Liver (tissue), 9 donors: ENCODE results near the gene FRRS1. TPM values are rescaled to one million over a fixed set of nuclear protein-coding genes. Genes with fewer than 3 reads are reported as not detected.
A peak's percentile ranks its signal among the peaks of the same experiment; 100 is the strongest.

Experiments used
- DNase-seq: peaks from one replicate; pipeline ENCODE4 v3.0.0-alpha.2; 2017; ENCODE audit warnings: low spot score
- H3K27ac ChIP-seq, 2 donors: one replicate each; pipeline ENCODE4 v1.7.0; 2013; ENCODE audit warnings: inconsistent platforms in 2 of 2, low read length in 2 of 2, control low read depth in 1 of 2, low read depth in 1 of 2, mild to moderate bottlenecking in 1 of 2
- H3K27me3 ChIP-seq, 4 donors: one replicate each; pipeline versions ENCODE4 v1.6.1 to v1.7.0; 2013; ENCODE audit warnings: low read length in 3 of 4, inconsistent platforms in 1 of 4, mild to moderate bottlenecking in 1 of 4, moderate library complexity in 1 of 4; ENCODE audit not compliant: control insufficient read depth in 4 of 4, insufficient read depth in 4 of 4
- H3K36me3 ChIP-seq, 4 donors: one replicate each; pipeline versions ENCODE4 v1.6.1 to v1.7.0; 2013; ENCODE audit warnings: low read length in 3 of 4, mild to moderate bottlenecking in 3 of 4, low read depth in 1 of 4, moderate library complexity in 1 of 4; ENCODE audit not compliant: control insufficient read depth in 4 of 4, insufficient read depth in 3 of 4
- H3K4me1 ChIP-seq, 4 donors: one replicate each; pipeline versions ENCODE4 v1.6.1 to v1.7.0; 2013; ENCODE audit warnings: low read length in 3 of 4, mild to moderate bottlenecking in 3 of 4, moderate library complexity in 1 of 4; ENCODE audit not compliant: control insufficient read depth in 4 of 4, insufficient read depth in 4 of 4
- H3K4me3 ChIP-seq, 3 donors: one replicate each; pipeline versions ENCODE4 v1.6.1 to v1.7.0; 2013; ENCODE audit warnings: low read length in 3 of 3, control low read depth in 1 of 3, low read depth in 1 of 3, mild to moderate bottlenecking in 1 of 3
- H3K9ac ChIP-seq, 2 donors: one replicate each; pipeline ENCODE4 v1.7.0; 2013; ENCODE audit warnings: low read length in 2 of 2, mild to moderate bottlenecking in 2 of 2, moderate library complexity in 2 of 2, control low read depth in 1 of 2, low read depth in 1 of 2
- H3K9me3 ChIP-seq, 4 donors: one replicate each; pipeline versions ENCODE4 v1.6.1 to v1.7.0; 2013; ENCODE audit warnings: low read length in 3 of 4; ENCODE audit not compliant: control insufficient read depth in 4 of 4
- ATF3 ChIP-seq: IDR thresholded peaks from 2 replicates; pipeline ENCODE4 v1.6.1; 2016; ENCODE audit warnings: antibody characterized with exemption
- EGR1 ChIP-seq, 2 donors: IDR thresholded peaks; 2 replicates each; pipeline ENCODE4 v1.6.1; 2016 to 2018; ENCODE audit warnings: antibody characterized with exemption in 2 of 2, low read depth in 2 of 2
- FOXA1 ChIP-seq: IDR thresholded peaks from 2 replicates; pipeline ENCODE4 v1.6.1; 2016; ENCODE audit warnings: antibody characterized with exemption
- FOXA2 ChIP-seq: IDR thresholded peaks from 2 replicates; pipeline ENCODE4 v1.6.1; 2016; ENCODE audit warnings: antibody characterized with exemption
- GABPA ChIP-seq, 2 donors: IDR thresholded peaks in 1 of 2; conservative IDR thresholded peaks in 1 of 2; 2 replicates each; pipeline ENCODE4 v1.6.1; 2016; ENCODE audit warnings: antibody characterized with exemption in 2 of 2, mild to moderate bottlenecking in 1 of 2, moderate library complexity in 1 of 2
- HNF4A ChIP-seq, 2 donors: conservative IDR thresholded peaks; 2 replicates each; pipeline ENCODE4 v1.6.1; 2016; ENCODE audit warnings: antibody characterized with exemption in 2 of 2, mild to moderate bottlenecking in 2 of 2
- HNF4G ChIP-seq: IDR thresholded peaks from 2 replicates; pipeline ENCODE4 v1.6.1; 2016; ENCODE audit warnings: antibody characterized with exemption
- JUND ChIP-seq, 2 donors: IDR thresholded peaks; 2 replicates each; pipeline ENCODE4 v1.6.1; 2016; ENCODE audit warnings: antibody characterized with exemption in 2 of 2
- NR2F2 ChIP-seq: IDR thresholded peaks from 2 replicates; pipeline ENCODE4 v1.6.1; 2016; ENCODE audit warnings: antibody characterized with exemption
- RAD21 ChIP-seq, 2 donors: IDR thresholded peaks; 2 replicates each; pipeline ENCODE4 v1.6.1; 2016; ENCODE audit warnings: antibody characterized with exemption in 2 of 2, mild to moderate bottlenecking in 2 of 2
- REST ChIP-seq: IDR thresholded peaks from 2 replicates; pipeline ENCODE4 v1.6.1; 2016; ENCODE audit warnings: antibody characterized with exemption, mild to moderate bottlenecking
- RXRA ChIP-seq, 2 donors: IDR thresholded peaks; 2 replicates each; pipeline ENCODE4 v1.6.1; 2017 to 2018; ENCODE audit warnings: antibody characterized with exemption in 2 of 2, mild to moderate bottlenecking in 1 of 2
- SP1 ChIP-seq: IDR thresholded peaks from 2 replicates; pipeline ENCODE4 v1.6.1; 2018; ENCODE audit warnings: antibody characterized with exemption, mild to moderate bottlenecking
- TAF1 ChIP-seq: conservative IDR thresholded peaks from 2 replicates; pipeline ENCODE4 v1.6.1; 2016; ENCODE audit warnings: antibody characterized with exemption, mild to moderate bottlenecking
- YY1 ChIP-seq: IDR thresholded peaks from 2 replicates; pipeline ENCODE4 v1.6.1; 2016; ENCODE audit warnings: antibody characterized with exemption, mild to moderate bottlenecking
- WGBS: extraction: QIAGEN DNeasy Blood & Tissue Kit; methylation state at CpG from one replicate; pipeline ENCODE4 v1.1.7; 2013; 5-methylcytosine and 5-hydroxymethylcytosine counted together
- polyA plus RNA-seq, 2 donors: library from polyadenylated mRNA; stranded (reverse) in 1 of 2; unstranded in 1 of 2; fragments of 200-250 nt in 1 of 2; fragments of >200 nt in 1 of 2; fragmentation: Nextera tagmentation in 1 of 2; extraction: Ambion mirVana in 1 of 2; gene quantifications; one replicate each; pipeline versions ENCODE4 v1.2.1 to v1.2.3, GENCODE V29; 2013 to 2015
- total RNA-seq, 2 donors: library from RNA; depleted of rRNA; stranded (reverse); fragments of >200 nt; gene quantifications; one replicate each; pipeline ENCODE4 v1.2.3, GENCODE V29; 2014
- TF ChIP-seq, protein P1 (sequence below): IDR thresholded peaks from 2 replicates; pipeline ENCODE4 v1.6.1; 2016; ENCODE audit warnings: antibody characterized with exemption
- TF ChIP-seq, protein P2 (sequence below): IDR thresholded peaks from 2 replicates; pipeline ENCODE4 v1.6.1; 2016; ENCODE audit warnings: antibody characterized with exemption
- TF ChIP-seq, protein P3 (sequence below): fragments of 150-350 bp; IDR thresholded peaks from 2 replicates; pipeline ENCODE4 v1.5.1; 2017; ENCODE audit warnings: improper control_type of control experiment, low read depth, low read length; ENCODE audit not compliant: missing input control
- donor health status: healthy.
- donor health status: healthy.
- donor health status: healthy.
- donor health status: healthy.
- donor health status: healthy.

Gene FRRS1
- total and polyA plus RNA-seq, 4 donors: 2.7 to 87.4 (median 30.4) TPM

DNA sequence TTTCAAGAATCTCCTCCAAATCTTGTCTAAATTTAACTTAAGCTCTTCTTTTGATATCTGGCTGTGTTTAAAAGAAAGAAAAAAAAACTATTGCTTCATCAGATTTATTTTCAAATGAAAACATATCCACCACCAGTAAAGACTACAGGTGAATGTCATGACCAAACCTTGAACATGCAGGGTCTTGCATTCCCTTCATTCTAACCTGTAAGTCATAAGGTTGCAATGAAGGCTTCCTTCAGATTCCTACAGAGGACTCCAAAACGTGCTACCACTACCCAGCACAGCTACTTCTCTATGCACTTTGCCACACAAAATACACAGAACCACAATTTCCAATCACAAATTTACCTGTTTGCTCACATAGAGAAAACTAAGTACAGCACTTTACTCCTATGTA is 26.3 kb downstream of the FRRS1 start:
- peak overlapping the region in 1 of 2 donors; percentile 19 for H3K27ac ChIP-seq
- peaks cover 6 to 37% (median 24%) of the 10 kb centered on the region in 4 donors for H3K36me3 ChIP-seq
- TF ChIP-seq TAF1: no peak
- TF ChIP-seq NR2F2: no peak
- no peak for TF ChIP-seq JUND (IDR thresholded peaks at IDR 0.05)
- TF ChIP-seq, protein P1, sequence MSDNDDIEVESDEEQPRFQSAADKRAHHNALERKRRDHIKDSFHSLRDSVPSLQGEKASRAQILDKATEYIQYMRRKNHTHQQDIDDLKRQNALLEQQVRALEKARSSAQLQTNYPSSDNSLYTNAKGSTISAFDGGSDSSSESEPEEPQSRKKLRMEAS: no peak
- TF ChIP-seq GABPA (IDR thresholded peaks at IDR 0.05 in 1 of 2, conservative IDR thresholded peaks at IDR 0.05 in 1 of 2): no peak
- no peak for TF ChIP-seq HNF4G
- TF ChIP-seq, protein P2, sequence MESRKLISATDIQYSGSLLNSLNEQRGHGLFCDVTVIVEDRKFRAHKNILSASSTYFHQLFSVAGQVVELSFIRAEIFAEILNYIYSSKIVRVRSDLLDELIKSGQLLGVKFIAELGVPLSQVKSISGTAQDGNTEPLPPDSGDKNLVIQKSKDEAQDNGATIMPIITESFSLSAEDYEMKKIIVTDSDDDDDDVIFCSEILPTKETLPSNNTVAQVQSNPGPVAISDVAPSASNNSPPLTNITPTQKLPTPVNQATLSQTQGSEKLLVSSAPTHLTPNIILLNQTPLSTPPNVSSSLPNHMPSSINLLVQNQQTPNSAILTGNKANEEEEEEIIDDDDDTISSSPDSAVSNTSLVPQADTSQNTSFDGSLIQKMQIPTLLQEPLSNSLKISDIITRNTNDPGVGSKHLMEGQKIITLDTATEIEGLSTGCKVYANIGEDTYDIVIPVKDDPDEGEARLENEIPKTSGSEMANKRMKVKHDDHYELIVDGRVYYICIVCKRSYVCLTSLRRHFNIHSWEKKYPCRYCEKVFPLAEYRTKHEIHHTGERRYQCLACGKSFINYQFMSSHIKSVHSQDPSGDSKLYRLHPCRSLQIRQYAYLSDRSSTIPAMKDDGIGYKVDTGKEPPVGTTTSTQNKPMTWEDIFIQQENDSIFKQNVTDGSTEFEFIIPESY: no peak
- TF ChIP-seq, protein P3, sequence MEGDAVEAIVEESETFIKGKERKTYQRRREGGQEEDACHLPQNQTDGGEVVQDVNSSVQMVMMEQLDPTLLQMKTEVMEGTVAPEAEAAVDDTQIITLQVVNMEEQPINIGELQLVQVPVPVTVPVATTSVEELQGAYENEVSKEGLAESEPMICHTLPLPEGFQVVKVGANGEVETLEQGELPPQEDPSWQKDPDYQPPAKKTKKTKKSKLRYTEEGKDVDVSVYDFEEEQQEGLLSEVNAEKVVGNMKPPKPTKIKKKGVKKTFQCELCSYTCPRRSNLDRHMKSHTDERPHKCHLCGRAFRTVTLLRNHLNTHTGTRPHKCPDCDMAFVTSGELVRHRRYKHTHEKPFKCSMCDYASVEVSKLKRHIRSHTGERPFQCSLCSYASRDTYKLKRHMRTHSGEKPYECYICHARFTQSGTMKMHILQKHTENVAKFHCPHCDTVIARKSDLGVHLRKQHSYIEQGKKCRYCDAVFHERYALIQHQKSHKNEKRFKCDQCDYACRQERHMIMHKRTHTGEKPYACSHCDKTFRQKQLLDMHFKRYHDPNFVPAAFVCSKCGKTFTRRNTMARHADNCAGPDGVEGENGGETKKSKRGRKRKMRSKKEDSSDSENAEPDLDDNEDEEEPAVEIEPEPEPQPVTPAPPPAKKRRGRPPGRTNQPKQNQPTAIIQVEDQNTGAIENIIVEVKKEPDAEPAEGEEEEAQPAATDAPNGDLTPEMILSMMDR: no peak
- no peak for TF ChIP-seq EGR1 (IDR thresholded peaks at IDR 0.05; ENCODE audit: low read depth in 2 of 2)
- TF ChIP-seq FOXA2: no peak
- no peak for TF ChIP-seq ATF3
- TF ChIP-seq REST: no peak
- TF ChIP-seq SP1: no peak
- no peak for TF ChIP-seq HNF4A (conservative IDR thresholded peaks at IDR 0.05)
- no peak for TF ChIP-seq RXRA (IDR thresholded peaks at IDR 0.05)
- TF ChIP-seq RAD21 (IDR thresholded peaks at IDR 0.05): no peak
- TF ChIP-seq YY1: no peak
- TF ChIP-seq FOXA1: no peak
- no peak for DNase-seq
- no peaks in the 10 kb centered on the region for H3K9me3 ChIP-seq
- no peaks in the 10 kb centered on the region for H3K27me3 ChIP-seq
- peaks cover 1 to 27% (median 23%) of the 10 kb centered on the region in 4 donors for H3K4me1 ChIP-seq
- H3K4me3 ChIP-seq: no peak overlapping the region
- no peak overlapping the region for H3K9ac ChIP-seq
- 54% methylated on average over 1 of the region's 1 CpG for WGBS
